ENCODE measurements around the gene SNX8. TPM values are rescaled to one million over a fixed set of nuclear protein-coding genes. Genes with fewer than 3 reads are reported as not detected.

Gene SNX8
- total and polyA plus RNA-seq, 2 of the 4 experiments (the other 2 are of a cell fraction), result 7.7 to 55.9 TPM

DNA sequence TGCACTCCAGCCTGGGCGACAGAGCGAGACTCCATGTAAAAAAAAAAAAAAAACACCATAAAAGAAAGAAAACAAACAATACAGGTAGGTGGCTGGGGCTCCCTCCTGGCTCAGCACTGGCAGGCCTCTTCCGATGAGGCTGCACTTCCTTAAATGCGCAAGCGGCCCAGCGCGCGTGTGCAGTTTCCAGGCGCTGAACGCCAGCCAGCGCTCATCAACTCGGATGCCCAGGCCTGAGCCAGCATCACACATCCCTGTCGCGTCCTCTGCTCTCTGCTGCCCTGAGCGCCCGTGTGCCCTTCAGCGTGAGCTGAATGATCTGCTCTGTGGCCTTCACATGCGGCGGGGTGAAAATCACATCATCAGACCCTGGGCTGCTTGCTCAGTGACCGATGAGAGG lies 40.4 kb downstream of the SNX8 start:
- ATAC-seq (ENCODE audit: low read depth), result no peak
- no peaks in the 10 kb centered on the region for H3K27me3 ChIP-seq (ENCODE audit: control insufficient read depth, insufficient read depth, low read length)
- TF ChIP-seq RFX5 (IDR thresholded peaks at IDR 0.05; ENCODE audit: low read depth, low read length) (no peak), ELK1 (IDR thresholded peaks at IDR 0.05; ENCODE audit: borderline replicate concordance, low read depth, low read length) (no peak), RAD21 (IDR thresholded peaks at IDR 0.05; ENCODE audit: low read length) (no peak), MAFK (IDR thresholded peaks at IDR 0.05; ENCODE audit: low read depth, low read length) (no peak), MAZ (IDR thresholded peaks at IDR 0.05; ENCODE audit: borderline replicate concordance, low read depth, low read length) (no peak), BHLHE40 (IDR thresholded peaks at IDR 0.05; ENCODE audit: low read depth, low read length) (no peak), SMC3 (IDR thresholded peaks at IDR 0.05; ENCODE audit: low read depth, low read length) (no peak), MXI1 (IDR thresholded peaks at IDR 0.05; ENCODE audit: borderline replicate concordance, low read depth, low read length) (no peak), NFE2L2 (IDR thresholded peaks at IDR 0.05; ENCODE audit: low read depth, low read length) (no peak), POLR2A (IDR thresholded peaks at IDR 0.05; ENCODE audit: low read depth, low read length) (no peak), RCOR1 (IDR thresholded peaks at IDR 0.05; ENCODE audit: insufficient replicate concordance, low read length) (no peak), FOS (IDR thresholded peaks at IDR 0.05; ENCODE audit: low read depth, low read length) (no peak)
- TF ChIP-seq, protein P1, sequence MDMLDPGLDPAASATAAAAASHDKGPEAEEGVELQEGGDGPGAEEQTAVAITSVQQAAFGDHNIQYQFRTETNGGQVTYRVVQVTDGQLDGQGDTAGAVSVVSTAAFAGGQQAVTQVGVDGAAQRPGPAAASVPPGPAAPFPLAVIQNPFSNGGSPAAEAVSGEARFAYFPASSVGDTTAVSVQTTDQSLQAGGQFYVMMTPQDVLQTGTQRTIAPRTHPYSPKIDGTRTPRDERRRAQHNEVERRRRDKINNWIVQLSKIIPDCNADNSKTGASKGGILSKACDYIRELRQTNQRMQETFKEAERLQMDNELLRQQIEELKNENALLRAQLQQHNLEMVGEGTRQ (IDR thresholded peaks at IDR 0.05; ENCODE audit: low read depth, low read length), result no peak

More for the DNA sequence above, 40.4 kb downstream of the SNX8 start:
- no peak overlapping the region for H3K4me2 ChIP-seq (ENCODE audit: low read depth, low read length)
- H4K20me1 ChIP-seq (ENCODE audit: insufficient read depth, low read length), result peaks cover 7% of the 10 kb centered on the region
- H4K5ac ChIP-seq (ENCODE audit: low read depth, low read length), result no peak overlapping the region
- intact Hi-C loops (cut with micrococcal nuclease), result no loop called here
- no peak overlapping the region for H3K4ac ChIP-seq (ENCODE audit: low read depth, low read length)
- in situ Hi-C loops (cut with MboI; ENCODE audit: low sequenced_read_pairs), result no loop called here
- no peak overlapping the region for H3K56ac ChIP-seq (ENCODE audit: extremely low read depth, insufficient read depth, low read length)
- no peak overlapping the region for H2AFZ ChIP-seq (replicated peaks; ENCODE audit: low read length, poor library complexity)
- no TSS peak for BruUV-seq (replicated peaks)
- dilution Hi-C loops (cut with HindIII; ENCODE audit: low sequenced_read_pairs, unreplicated experiment), result no loop called here
- CTCF ChIA-PET, result interaction anchor here (0.7 kb wide), 1 partner anchor 74 kb away, joined by 4 read pairs; no protein-coding TSS in a partner anchor
- H2BK120ac ChIP-seq (ENCODE audit: low read depth, low read length), result no peak overlapping the region
- peaks cover 2 to 13% of the 10 kb centered on the region in 2 experiments; a peak in 1 of 4 replicates for H3K79me1 ChIP-seq (ENCODE audit: low read depth in 1 of 2, low read length in 2 of 2)
- H3K14ac ChIP-seq (replicated peaks; ENCODE audit: low read depth, low read length), result no peak overlapping the region
- H2BK15ac ChIP-seq (ENCODE audit: low read depth, low read length), result no peak overlapping the region
- no peak overlapping the region for H4K91ac ChIP-seq (ENCODE audit: insufficient read depth, low read depth, low read length)
- peaks cover 19% of the 10 kb centered on the region for H3K36me3 ChIP-seq (ENCODE audit: control insufficient read depth, insufficient read depth, low read length)
- DNase-seq, result no peak
- H2BK20ac ChIP-seq (ENCODE audit: low read depth, low read length), result no peak overlapping the region
- H3K27ac ChIP-seq (ENCODE audit: insufficient read depth, low read length), result no peak overlapping the region
- H3K9me3 ChIP-seq (ENCODE audit: control insufficient read depth, insufficient read depth, low read length), result no peaks in the 10 kb centered on the region
- no peak overlapping the region for H2AK9ac ChIP-seq (replicated peaks; ENCODE audit: low read depth, low read length, poor library complexity)
- H4K8ac ChIP-seq (ENCODE audit: low read depth in 2 of 2, low read length in 2 of 2), result no peak overlapping the region
- no peak overlapping the region for H2BK5ac ChIP-seq (ENCODE audit: low read depth, low read length, poor library complexity, severe bottlenecking)
- no peak overlapping the region for H3K9ac ChIP-seq (ENCODE audit: low read depth, low read length)
- H3K18ac ChIP-seq (ENCODE audit: low read depth, low read length), result no peak overlapping the region
- no peaks in the 10 kb centered on the region for H3K9me1 ChIP-seq (ENCODE audit: insufficient read depth, low read length)
- no peak overlapping the region for H3K4me3 ChIP-seq (ENCODE audit: insufficient read depth, low read depth, low read length)
- 98% methylated on average over 17 of the region's 20 CpGs; no CpG with 5 or more reads in 1 of the 2 experiments for WGBS, 2 experiments (ENCODE audit: extremely low coverage in 2 of 2, insufficient read length in 1 of 2)
- H2AK5ac ChIP-seq (ENCODE audit: low read depth, low read length), result no peak overlapping the region
- POLR2A ChIA-PET (ENCODE audit: unreplicated experiment), result no interaction called here
- H3K4me1 ChIP-seq (ENCODE audit: control insufficient read depth, insufficient read depth, low read length), result peaks cover 10% of the 10 kb centered on the region
- H3K23ac ChIP-seq (ENCODE audit: low read depth, low read length), result no peak overlapping the region

Measured in IMR-90 (cell line).